ENCODE results near the gene ANKRD11.
"Not testable (repeated sequence)": the region's sequence is repeated elsewhere in the genome, so short reads cannot be mapped to it uniquely, and the experiment has no call there.

ANKRD11 gene

DNA sequence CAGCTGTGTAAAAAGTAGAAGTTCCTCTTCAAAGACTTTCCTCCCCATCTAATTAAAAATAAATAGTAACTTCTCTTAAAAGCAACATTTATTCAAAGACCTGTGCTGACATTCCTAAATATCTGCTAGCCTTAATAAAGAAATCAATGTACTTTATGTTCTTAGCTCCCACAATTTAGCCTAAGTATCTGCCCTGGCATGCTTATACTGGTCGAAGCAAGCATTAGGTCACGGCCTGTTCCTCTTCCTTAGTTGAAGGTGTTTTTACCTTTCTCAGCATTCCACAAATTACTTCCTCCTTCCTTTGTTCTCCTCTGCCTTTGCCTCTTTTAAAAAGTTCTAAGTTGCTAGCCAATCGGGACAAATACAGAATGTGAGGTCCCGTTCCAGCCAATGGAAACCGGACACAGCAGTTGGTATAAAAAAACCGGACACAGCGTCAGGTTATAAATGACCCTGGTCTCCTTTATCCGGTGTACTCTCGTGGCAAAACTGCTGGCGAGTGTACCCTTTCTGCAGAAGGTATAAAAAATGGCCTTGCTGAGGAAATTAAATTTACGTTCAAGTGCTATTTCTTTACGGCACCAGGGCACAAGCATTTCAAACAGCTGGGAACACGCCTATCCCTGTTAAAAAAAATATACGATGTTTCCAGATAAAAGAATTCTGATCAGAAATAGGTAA lies 127.7 kb downstream of the ANKRD11 start:
- not testable (repeated sequence) for DNase-seq

DNA sequence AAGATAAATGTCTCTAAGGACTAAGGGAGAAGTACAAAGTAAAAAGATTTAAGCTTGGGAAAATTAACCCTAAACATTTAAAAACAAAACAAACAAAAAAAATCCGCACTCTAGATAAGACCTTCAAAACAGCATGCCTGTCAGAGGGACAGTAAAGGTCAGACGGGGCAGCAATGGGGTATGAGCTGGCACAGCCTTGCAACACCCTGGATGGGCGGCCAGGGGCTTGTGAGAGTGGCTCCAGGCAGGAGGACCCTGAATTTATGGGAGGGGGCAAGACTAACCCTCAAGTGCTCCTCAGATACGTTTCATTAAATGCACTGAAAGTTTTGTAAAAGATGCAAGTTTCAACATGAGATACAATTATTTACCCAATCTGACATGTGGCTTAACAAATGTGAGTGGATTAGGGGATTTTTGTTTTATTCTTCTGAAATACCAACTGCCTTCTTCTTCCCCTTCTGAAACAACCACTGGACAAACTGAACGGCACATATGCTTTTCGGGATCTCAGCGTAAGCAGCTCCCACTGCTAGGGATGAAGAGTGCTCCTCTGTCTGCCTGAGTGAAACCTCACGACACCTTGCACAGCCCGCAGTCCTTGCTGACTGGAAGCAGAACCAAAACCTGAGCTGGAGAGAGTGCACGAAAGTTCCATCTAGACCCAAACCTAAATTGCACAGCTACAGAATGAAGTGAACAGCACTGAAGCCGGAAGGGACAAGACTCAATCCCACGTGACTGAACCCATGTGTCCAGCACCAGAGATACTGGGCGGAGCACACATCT lies 128.4 kb downstream of the ANKRD11 start:
- no peak for DNase-seq

DNA sequence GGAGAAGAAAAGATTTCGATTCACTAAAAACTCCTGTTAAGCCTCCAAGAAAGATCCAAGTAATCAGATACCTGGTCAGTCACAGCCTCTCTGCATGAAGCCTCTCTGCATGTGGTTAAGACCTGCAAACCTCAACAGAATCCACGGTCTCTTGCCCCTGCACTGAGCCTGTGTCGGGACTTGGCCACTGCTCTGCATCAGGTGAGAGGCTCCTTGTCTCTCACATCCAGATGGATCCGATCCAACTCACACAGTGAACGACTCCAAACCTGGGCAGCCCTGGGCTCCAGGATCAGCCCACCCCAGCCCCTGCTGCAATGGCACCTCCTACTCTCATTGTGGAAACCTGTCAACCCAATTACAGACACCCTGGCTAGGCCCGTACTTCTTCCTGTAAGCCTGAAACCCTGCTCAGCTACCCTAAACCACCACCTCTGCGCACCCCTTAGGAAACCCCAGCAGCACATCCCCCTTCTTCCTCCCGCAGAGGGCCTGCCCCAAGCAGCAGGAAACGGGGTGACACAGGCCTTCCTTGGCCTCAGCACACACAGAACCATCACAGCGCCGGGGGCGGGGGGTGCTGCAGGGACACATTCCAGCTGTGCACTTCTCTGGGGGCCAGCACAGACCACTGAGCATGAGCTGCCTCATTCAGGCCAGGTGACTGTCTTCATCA lies 129.5 kb downstream of the ANKRD11 start:
- DNase-seq, result no peak

DNA sequence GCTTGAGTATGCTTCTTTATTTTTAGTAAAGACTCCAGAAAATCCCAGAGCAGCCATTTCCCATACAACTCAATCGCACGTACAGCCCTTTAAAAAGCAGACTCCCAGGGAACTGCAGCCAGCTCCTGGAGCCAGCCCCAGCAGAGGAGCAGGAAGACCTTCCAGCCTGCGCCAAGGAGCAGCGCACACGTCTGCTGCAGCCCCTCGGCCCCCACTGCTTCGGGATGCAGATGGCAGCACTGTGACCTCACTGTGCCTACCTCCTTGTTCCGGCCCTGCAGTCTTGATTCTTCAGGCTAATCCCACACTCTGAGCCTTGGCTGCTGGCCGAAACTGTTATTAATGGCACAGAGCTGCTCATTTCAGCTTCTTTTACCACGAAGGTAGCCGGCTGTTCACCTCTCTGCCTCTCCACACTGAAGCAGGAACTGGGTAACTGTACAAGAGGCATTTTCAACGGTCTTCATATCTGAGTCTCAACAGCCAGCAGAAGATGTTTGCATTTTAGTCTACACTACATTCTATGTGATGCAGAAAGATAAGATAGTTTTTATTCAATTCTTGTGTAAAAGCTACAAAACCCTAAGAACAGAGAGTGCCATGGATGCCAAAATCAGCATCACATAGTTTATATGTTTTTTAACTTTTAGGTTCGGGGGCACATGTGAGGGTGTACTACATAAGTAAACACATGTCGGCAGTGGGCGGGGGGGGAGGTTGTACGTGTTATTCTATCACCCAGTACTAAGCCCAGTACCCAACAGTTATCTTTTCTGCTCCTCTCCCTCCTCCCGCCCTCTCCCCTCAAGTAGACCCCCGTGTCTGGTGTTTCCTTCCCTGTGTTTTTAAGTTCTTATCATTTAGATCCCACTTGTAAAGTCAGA lies 130.9 kb downstream of the ANKRD11 start:
- DNase-seq, result peak in 1 of 2 experiments; percentile 51

DNA sequence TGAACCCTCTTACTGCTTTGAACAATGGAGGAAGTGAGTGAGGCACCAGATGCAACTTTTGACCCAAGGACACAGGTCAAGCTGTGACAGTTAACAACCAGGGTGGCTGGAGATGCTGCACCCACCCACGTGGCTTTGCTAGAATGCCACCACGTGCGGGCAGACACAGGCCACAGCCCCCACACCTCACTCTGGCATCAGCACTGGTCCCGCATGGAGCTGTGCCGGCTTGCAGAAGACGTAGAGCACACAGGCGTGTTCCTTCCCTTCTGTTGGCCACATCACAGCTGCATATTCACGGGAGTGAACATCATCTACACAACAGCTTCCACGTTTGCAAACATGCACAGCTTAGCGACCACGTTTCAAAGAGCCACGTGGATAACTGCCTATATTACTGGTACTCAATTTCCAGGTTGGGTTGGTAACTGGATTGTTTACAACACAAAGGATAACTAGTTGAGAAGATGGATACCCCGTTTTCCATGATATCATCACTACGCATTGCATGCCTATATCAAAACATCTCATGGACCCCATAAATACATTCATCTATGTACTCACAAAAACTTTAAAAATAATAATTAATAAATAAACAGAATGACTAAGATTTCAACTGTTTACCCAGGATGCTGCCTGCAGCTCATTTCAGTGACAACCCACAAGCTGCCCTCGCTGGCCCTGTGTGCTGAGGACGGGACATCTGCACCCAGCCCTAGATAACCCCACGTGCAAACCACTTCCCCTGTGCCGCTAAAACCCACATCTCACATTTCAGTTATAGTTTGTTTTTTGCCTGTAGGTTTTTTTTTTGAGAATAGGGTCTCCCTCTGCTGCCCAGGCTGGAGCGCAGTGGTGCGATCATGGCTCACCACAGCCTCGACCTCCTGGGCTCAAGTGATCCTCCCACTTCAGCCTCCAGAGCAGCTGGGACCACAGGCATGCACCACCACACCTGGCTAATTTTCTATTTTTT lies 132.0 kb downstream of the ANKRD11 start:
- no peak for DNase-seq

DNA sequence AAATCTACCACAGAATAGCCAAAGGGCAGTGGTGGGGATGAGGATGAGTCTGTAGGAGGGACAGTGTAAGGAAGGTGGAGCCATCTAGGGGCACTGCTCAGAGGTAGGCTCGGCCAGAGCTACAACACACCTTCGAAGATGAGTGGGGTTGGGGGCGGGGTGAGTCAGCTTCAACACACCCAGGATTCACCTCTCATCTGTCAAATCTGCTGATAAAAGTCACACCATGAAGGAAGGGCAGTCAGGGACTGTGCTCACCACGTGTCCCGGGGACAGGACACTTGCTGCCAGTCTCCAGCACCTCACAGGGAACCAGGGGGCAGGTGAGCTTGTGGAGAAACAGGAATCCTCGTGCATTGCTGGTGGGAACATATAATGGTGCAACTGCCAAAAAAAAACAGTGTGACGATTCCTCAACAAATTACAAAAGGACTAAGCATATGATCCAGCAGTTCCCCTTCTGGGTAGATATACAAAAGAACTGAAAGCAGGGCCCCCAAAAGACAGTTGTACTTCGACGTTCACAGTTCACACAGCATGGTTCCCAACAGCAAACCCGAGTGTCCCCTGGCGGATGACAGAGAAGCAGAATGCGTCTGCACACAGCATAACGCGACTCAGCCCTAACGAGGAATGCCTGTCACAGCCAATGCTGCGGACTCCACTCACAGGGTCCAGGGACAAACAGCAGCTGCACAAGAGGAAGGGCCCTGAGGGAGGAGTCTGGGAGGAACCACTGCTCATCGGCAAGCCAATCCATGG lies 133.1 kb downstream of the ANKRD11 start:
- no peak for DNase-seq

DNA sequence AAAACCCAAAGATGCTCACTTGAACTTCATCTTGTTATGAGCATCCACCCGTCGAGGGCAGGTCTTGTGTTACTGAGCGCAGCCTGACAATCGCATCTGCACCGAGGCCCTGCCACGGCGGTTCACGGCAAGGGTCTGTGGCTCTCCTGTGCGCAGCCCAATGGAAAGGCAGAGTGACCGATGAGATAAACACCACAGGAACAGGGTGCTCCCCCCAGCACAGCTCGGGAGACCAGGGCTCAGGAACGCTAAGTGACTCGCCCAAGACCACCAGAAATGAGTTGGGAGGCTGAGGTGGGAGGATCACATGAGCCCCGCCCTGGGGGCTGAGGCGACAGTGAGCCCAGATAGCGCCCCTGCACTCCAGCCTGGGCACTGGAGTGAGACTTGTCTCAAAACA lies 134.7 kb downstream of the ANKRD11 start:
- no peak for DNase-seq

DNA sequence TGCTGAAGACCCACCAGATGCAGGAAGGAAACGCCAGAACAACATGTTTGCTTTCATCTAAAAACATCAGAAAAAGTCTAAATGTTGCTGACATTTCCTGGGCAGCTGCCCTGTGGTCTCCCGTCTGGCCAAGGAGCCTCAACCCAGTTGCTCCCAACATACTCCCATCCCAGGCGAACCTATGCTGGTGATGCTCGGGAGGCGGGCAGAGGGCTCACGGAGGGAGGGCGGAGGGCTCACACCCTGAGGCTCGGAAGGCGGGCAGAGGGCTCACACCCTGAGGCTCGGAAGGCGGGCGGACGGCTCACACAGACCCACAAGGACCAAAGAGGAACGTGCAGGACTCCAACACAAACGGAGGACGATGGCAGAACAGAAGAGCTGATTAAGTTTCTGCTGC lies 135.4 kb downstream of the ANKRD11 start:
- DNase-seq, result no peak

DNA sequence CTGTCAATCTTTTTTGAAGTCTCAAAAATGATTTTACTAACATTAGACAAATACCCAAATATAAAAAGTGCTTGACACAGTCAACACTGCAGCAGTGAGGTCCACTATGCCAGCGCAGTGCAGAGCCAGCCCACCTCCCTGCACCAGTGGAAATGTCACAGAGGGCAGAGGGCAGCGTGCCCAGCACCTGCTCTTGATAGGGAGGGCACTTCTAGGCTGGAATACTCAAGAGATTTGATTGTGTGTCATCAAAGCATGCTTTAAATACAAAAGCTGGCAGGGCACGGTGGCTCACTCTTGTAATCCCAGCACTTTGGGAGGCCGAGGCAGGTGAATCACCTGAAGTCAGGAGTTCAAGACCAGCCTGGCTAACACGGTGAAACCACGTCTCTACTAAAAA lies 136.0 kb downstream of the ANKRD11 start:
- DNase-seq, result no peak

DNA sequence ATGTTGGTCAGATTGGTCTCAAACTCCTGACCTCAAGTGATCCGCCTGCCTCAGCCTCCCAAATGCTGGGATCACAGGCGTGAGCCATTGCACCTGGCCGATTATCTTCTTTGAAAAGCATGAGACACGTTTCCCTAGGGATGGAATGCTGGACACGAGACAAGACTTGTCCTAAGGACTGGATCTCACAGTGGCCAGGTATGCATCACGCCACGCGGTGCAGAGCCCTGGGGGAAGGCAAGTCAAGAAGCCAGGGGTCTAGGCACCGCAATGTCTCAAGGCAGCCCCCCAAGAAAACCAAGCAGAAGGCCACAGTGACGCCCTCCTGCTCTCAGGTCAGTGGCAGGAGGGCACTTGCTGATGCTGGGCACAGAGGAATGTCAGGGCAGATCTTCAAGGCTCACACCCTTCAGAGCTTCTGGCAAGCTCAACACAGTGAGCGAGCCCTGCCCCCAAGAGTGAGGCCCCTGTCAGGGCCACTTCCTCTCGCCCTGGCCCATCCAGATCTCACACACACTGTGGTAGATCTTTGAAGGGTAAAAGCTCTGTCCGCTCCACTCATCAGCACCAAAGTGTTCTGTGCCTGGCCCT lies 138.2 kb downstream of the ANKRD11 start:
- DNase-seq, result no peak

DNA sequence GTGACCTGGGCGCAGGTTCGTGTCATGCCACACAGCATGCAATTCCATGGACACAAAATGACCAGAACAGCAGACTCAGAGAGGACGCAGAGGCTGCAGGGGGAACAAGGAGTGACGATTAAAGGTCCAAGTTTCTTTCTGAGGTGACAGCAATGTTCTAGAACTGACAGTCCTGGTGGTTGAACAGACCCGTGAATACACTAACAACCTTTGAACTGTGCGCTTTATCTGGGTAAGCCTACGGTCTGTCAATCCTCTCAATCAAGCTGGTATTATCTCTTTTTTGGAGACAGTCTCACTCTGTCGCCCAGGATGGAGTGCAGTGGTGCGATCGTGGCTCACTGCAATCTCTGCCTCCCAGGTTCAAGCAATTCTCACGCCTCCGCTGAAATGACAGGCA lies 138.7 kb downstream of the ANKRD11 start:
- DNase-seq, result no peak

DNA sequence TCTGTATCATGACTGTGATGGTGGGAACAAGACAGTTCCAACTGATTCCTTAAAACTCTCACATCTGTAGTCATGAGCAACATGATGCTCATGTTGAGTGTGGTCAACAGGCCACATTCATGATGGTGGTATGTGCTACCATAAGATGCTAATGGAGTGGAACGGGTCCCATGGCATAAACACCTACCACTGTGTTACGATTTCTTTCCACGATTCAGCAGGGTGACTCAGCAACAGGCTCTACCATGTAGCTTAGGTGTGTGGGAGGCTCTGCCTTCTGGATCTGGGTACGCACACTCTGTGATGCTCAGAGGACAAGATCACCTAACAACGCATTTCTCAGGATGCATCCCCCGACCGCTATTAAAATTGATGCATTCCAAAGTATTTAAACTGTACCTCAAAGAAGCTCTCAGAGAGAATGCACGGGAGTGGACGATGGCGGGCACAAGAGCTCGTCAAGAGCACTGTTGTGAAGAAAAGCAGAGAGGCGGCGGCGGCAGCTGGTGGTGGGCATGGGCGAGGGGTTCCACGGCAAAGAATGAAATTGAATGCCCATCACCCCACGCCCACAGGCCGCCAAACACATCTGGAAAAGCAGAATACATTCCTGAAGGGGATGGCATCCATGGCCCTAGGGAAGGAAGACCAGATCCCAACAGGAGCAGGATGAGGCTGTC lies 139.5 kb downstream of the ANKRD11 start:
- no peak for DNase-seq

DNA sequence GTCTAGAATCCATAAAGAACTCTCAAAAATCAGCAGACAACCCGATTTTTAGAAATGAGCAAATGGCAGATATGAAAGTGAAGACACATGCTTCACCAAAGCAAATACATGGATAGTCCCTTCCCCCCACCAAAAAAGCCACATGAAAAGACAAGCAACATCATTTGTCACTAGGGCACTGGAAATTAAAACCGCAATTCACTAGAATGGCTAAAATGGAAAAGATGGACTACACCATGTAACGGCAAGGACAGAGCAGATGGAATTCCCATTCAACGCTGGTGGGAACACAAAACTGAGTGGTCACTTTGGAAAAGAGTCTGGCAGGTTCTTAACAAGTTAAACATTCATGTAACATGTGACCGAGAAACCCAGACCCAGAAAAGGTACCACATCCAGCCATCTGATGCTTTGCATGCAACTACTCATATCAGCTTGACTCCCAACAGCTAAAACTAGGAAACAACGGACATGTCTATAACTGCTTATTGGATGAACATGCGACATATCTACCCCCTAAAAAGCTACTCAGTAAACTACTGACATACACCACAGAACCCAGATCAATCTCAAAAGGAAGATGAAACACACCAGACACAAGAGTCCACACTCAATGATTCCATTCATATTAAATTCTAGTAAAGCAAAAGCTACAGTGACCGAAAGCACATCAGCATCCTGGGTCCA lies 140.3 kb downstream of the ANKRD11 start:
- no peak for DNase-seq

DNA sequence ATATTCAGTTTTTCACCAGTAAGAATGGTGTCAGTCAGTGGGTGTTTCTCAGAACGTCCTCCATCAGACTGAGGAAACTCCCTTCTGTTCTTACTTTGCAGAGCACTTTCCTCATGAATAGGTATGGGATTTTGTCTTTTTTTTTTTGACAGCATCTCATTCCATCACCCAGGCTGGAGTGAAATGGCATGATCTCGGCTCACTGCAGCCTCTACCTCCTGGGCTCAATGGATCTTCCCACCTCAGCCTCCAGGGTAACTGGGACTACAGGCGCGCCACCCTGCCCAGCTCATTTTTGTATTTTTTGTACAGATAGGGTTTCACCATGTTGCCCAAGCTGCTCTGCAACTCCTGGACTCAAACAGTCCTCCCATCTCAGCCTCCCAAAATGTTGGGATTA lies 142.6 kb downstream of the ANKRD11 start:
- no peak for DNase-seq

DNA sequence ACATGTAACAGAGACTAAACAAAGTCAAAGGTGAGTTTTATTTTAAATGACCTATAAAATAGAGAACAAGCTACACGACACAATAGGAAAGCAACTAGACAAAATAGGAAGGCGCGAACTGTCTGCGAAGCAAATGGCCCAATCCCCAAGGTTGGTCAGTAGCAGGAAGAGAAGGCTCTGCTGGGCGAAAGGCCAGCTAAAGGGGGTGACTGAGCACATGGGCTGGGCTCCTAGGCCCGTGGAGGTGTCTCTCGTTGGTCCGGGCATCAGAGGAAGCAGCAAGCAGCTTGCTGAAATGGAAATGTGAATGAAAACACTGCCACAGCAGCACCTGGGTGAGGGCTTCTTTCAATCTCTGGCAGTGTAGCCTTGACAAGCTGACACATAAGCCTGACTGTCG lies 143.5 kb downstream of the ANKRD11 start:
- no peak for DNase-seq

DNA sequence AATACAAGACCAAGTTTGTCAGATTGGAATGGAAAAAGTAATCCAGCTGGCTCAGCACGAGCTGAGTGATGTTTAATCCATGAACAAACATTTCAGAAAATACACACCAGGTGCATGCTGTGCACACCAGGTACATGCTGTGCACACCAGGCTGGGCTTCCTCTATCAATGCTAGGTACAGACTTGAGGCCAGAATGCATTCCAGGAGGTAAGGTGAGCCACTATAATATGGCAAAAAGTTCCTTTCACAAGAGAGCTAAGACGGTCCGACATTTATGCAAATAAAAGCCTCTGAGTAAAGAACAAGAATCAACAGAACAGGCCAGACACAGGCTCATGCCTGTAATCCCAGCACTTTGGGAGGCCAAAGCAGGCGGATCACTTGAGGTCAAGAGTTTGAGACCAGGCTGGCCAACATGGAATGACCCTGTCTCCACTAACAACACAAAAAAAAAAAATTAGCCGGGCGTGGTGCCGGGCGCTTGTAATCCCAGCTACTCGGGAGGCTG lies 144.7 kb downstream of the ANKRD11 start:
- no peak for DNase-seq

DNA sequence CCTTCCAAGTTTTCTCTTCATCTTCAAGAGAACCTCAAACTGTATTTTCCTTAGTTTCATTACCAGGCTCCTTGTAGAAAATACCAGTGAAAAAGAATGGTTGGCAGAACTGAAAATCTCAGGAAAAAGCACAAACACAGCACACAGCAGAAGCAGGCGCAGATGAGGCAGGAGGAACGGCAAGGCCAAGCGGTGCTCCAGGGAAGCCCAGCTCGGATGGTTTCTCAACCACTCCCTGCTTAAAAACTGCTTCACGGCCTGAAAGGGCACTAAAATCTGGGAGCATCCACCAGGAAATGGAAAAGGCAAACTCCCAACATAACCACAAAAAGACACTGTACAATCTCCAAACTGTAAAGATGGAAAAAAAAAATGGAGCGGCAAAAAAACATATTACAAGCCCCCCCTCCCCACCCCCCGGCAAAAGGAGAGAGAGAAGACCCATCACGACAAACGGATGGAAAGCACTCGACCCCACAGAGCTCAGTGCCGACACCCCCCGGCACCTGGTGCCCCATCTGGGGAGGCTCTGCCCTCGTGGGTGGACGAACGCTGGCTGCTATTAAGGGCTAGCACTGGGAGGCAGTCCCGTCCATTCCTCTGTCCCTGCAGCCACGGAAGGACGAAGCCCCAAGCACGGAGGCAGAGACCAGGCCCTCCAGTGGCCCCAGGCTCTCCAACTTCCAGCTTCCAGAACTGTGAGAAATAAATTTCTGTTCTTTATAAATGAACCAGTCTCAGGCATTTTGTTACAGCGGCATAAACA lies 145.3 kb downstream of the ANKRD11 start:
- no peak for DNase-seq

DNA sequence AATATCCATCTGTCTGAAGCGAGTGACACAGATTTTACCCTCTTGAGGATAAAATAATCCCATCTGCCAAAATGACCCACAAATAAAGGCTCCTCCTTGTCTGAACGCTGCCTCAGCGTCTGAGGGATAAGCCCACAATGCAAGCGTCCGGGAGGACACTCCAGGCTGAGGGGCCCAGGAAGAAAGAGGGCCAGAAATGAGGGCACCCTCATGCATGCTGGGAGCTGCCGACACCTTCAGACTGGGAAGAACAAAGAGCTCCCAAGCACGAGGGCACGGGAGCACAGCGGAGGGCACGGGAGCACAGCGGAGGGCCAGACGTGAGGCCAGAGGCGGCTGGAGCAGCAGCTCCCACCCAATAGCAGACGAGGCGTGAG lies 145.9 kb downstream of the ANKRD11 start:
- no peak for DNase-seq

All from cerebellar nuclear complex (tissue), 1 donor.